Osteoblast (primary cell): ENCODE data around the gene IL34. TPM values are rescaled to one million over a fixed set of nuclear protein-coding genes. Genes with fewer than 3 reads are reported as not detected.

Experiments
- DNase-seq: peaks from one replicate; pipeline ENCODE4 v3.0.0; 2011; ENCODE audit warnings: low spot score, mixed read lengths; ENCODE audit not compliant: insufficient read length; ENCODE audit errors: missing footprints
- H2AFZ ChIP-seq: 2 replicates; pipeline ENCODE4 v1.6.0; 2011; ENCODE audit warnings: mild to moderate bottlenecking, low read length
- H3K27ac ChIP-seq: 2 replicates; pipeline ENCODE4 v1.5.1; 2011; ENCODE audit warnings: mild to moderate bottlenecking, low read depth, low read length, moderate library complexity
- H3K27me3 ChIP-seq: 2 replicates; pipeline ENCODE4 v1.6.0; 2012; ENCODE audit warnings: mild to moderate bottlenecking, control low read depth, inconsistent platforms, low read length, moderate library complexity; ENCODE audit not compliant: insufficient read depth
- H3K36me3 ChIP-seq: 2 replicates; pipeline ENCODE4 v1.5.1; 2011; ENCODE audit warnings: mild to moderate bottlenecking, low read length, control low read depth, moderate library complexity; ENCODE audit not compliant: insufficient read depth
- H3K4me1 ChIP-seq: 2 replicates; pipeline ENCODE4 v1.5.1; 2011; ENCODE audit warnings: mild to moderate bottlenecking, low read length, control low read depth, moderate library complexity; ENCODE audit not compliant: insufficient read depth
- H3K4me2 ChIP-seq: 2 replicates; pipeline ENCODE4 v1.6.0; 2011; ENCODE audit warnings: mild to moderate bottlenecking, low read length; ENCODE audit not compliant: insufficient read depth
- H3K4me3 ChIP-seq: fragments of 200-600 bp; sonication (generic); 3 replicates; pipeline ENCODE4 v1.5.1; 2012; ENCODE audit warnings: mild to moderate bottlenecking, low read length, inconsistent platforms; ENCODE audit not compliant: insufficient read depth
- H3K79me2 ChIP-seq: 2 replicates; pipeline ENCODE4 v1.6.0; 2012; ENCODE audit warnings: mild to moderate bottlenecking, low read length, control low read depth, inconsistent platforms; ENCODE audit not compliant: insufficient read depth
- H3K9me3 ChIP-seq: 2 replicates; pipeline ENCODE4 v1.5.1; 2011; ENCODE audit warnings: low read depth, low read length, control low read depth
- H4K20me1 ChIP-seq: 2 replicates; pipeline ENCODE4 v1.6.0; 2012; ENCODE audit warnings: mild to moderate bottlenecking, low read length, control low read depth; ENCODE audit not compliant: insufficient read depth
- CTCF ChIP-seq: IDR thresholded peaks from 2 replicates; pipeline ENCODE4 v1.5.1; 2011; ENCODE audit warnings: mild to moderate bottlenecking, low read depth, low read length, moderate library complexity; ENCODE audit errors: extremely low read depth
- total RNA-seq: library from RNA; depleted of rRNA; stranded (reverse); fragments of >200 nt; gene quantifications from 2 replicates; pipeline ENCODE4 v1.2.3, GENCODE V29; 2012

The IL34 gene
- total RNA-seq, 1 donor, result 9.4 TPM

DNA sequence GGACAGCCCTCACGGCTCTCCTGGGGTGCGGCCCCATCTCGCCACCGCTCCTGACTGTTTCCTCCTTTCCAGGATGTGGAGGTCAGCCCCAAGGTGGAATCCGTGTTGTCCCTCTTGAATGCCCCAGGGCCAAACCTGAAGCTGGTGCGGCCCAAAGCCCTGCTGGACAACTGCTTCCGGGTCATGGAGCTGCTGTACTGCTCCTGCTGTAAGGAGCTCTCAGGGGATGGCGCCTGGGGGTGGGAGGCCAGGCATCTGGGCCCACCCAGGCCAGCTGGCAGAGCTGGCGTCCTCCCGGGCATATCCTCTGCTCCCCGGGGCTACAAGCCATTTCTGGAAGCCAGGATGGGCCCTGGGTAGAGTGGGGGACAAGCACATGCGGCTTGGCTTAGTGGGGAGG lies 13.2 kb downstream of the IL34 start:
- no peaks in the 10 kb centered on the region for H3K27me3 ChIP-seq
- H3K4me1 ChIP-seq, result peaks cover 7% of the 10 kb centered on the region
- H3K4me2 ChIP-seq, result no peak overlapping the region
- no peak for TF ChIP-seq CTCF
- peaks cover 17% of the 10 kb centered on the region for H4K20me1 ChIP-seq
- H3K4me3 ChIP-seq, result no peak overlapping the region
- H3K27ac ChIP-seq, result no peak overlapping the region
- no peaks in the 10 kb centered on the region for H3K79me2 ChIP-seq
- H2AFZ ChIP-seq, result no peak overlapping the region
- DNase-seq, result peak; percentile 67
- H3K9me3 ChIP-seq, result no peaks in the 10 kb centered on the region
- H3K36me3 ChIP-seq, result peaks cover 21% of the 10 kb centered on the region

- peaks cover 7% of the 10 kb centered on the region for H3K4me1 ChIP-seq
- no peak for TF ChIP-seq CTCF
- H4K20me1 ChIP-seq, result peaks cover 19% of the 10 kb centered on the region
- H2AFZ ChIP-seq, result no peak overlapping the region
- no peak overlapping the region for H3K4me3 ChIP-seq
- no peaks in the 10 kb centered on the region for H3K9me3 ChIP-seq
- H3K27ac ChIP-seq, result no peak overlapping the region
- H3K36me3 ChIP-seq, result peaks cover 27% of the 10 kb centered on the region
- no peak overlapping the region for H3K4me2 ChIP-seq
- H3K27me3 ChIP-seq, result no peaks in the 10 kb centered on the region
- DNase-seq, result peak; percentile 71
- no peaks in the 10 kb centered on the region for H3K79me2 ChIP-seq
Observed at GRCh38 chr16:70659953-70660671, 13.8 kb downstream of the IL34 start.

DNA sequence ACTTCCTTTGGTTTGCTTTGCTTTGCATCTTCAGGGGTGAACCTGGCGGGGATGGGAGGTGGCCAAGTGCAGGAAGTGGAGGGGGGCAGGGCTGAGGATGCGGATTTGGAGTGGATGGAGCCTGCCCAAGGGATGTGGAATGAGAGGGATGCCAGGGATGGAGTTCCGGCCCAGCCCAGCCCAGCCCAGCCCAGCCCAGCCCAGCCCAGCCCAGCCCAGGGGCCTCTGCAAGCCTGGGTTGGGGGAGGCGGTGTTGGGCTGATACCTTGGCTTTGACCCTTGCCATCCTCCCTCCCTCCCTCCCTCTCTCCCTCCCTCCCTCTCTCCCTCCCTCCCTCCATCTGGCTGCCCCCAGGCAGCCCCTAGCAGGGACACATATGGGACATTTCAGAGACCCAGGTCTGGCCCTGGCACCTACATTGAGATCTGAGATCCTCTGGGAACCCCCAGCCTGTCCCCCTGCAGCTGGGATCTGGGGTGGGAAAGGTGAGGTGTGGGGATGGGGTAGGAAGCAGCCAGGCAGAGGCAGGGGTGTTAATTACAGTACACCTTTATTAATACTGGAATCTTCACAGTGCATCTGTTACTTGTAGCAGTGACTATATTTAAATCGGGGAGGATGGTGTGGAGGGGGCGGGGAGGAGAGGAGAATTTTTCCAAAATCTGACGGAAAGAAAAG lies 14.5 kb downstream of the IL34 start:
- no peak overlapping the region for H3K4me3 ChIP-seq
- H4K20me1 ChIP-seq, result peaks cover 24% of the 10 kb centered on the region
- DNase-seq, result peak; percentile 82
- H3K4me1 ChIP-seq, result peaks cover 7% of the 10 kb centered on the region
- H3K36me3 ChIP-seq, result peaks cover 33% of the 10 kb centered on the region
- no peak overlapping the region for H2AFZ ChIP-seq
- no peaks in the 10 kb centered on the region for H3K27me3 ChIP-seq
- H3K4me2 ChIP-seq, result no peak overlapping the region
- TF ChIP-seq CTCF, result no peak
- no peaks in the 10 kb centered on the region for H3K9me3 ChIP-seq
- no peaks in the 10 kb centered on the region for H3K79me2 ChIP-seq
- no peak overlapping the region for H3K27ac ChIP-seq

DNA sequence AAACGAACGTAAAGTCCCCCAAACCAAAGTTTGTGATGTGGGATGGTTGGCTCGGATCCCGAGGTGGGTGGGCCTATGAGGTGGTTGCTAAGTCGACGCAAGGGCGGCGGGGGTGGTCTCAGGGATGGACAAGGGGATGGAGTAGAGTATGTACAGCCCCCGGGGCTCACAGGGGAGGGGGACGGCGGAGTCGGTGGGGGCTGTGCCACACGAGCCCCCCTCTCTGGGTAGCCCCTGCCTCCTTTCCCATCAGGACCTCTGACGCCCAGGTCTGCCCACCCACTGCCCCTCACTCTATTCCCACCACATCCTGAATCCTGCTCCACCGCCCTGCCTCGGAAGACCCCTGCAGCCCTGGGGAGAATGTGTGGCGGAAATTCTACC lies 15.2 kb downstream of the IL34 start:
- Histone ChIP-seq H3K79me2 (no peaks in the 10 kb centered on the region), H3K4me1 (peaks cover 7% of the 10 kb centered on the region), H3K27ac (no peak overlapping the region), H3K36me3 (peaks cover 40% of the 10 kb centered on the region), H3K4me2 (no peak overlapping the region), H2AFZ (no peak overlapping the region), H3K27me3 (no peaks in the 10 kb centered on the region), H3K9me3 (no peaks in the 10 kb centered on the region), H3K4me3 (no peak overlapping the region), H4K20me1 (peaks cover 30% of the 10 kb centered on the region)
- TF ChIP-seq CTCF, result no peak
- DNase-seq, result peak; percentile 65
